HepG2 (cell line): ENCODE data around the gene MYO1E. TPM values are rescaled to one million over a fixed set of nuclear protein-coding genes. Genes with fewer than 3 reads are reported as not detected.

Experiments
- ASH2L ChIP-seq: fragments of 300-600, 200-600 bp; sonication (generic); IDR thresholded peaks from 2 replicates; pipeline ENCODE4 v1.7.0; 2017; ENCODE audit warnings: low read depth, mild to moderate bottlenecking, moderate library complexity, mixed read lengths, low read length; ENCODE audit not compliant: insufficient read length
- ATRX ChIP-seq: sonication (generic); formaldehyde crosslinking; IDR thresholded peaks from 2 replicates; pipeline ENCODE4 v1.4.0; 2020; ENCODE audit warnings: missing genetic modification reagents, borderline replicate concordance
- CHCHD3 ChIP-seq: sonication (generic); formaldehyde crosslinking; IDR thresholded peaks from 2 replicates; pipeline ENCODE4 v1.8.0; 2022; ENCODE audit warnings: mild to moderate bottlenecking, missing genetic modification reagents, moderate library complexity
- FOSL2 ChIP-seq: sonication (generic); formaldehyde crosslinking; IDR thresholded peaks from 2 replicates; pipeline ENCODE4 v1.4.0; 2020; ENCODE audit warnings: missing genetic modification reagents
- KLF13 ChIP-seq: sonication (generic); formaldehyde crosslinking; IDR thresholded peaks from 2 replicates; pipeline ENCODE4 v1.4.0; 2020; ENCODE audit warnings: mild to moderate bottlenecking, missing genetic modification reagents
- MED1 ChIP-seq: sonication (generic); formaldehyde crosslinking; IDR thresholded peaks from 2 replicates; pipeline ENCODE4 v1.4.0; 2020; ENCODE audit warnings: missing genetic modification reagents
- SCMH1 ChIP-seq: sonication (generic); formaldehyde crosslinking; IDR thresholded peaks from 2 replicates; pipeline ENCODE4 v1.9.0; 2021; ENCODE audit warnings: missing genetic modification reagents, mild to moderate bottlenecking, borderline replicate concordance
- TAF15 ChIP-seq: fragments of 200-400 bp; formaldehyde crosslinking; IDR thresholded peaks from one replicate; pipeline ENCODE4 v1.6.1; 2018; ENCODE audit warnings: mild to moderate bottlenecking, low read depth, low read length; ENCODE audit not compliant: poor library complexity, severe bottlenecking
- ZBTB7B ChIP-seq: sonication (generic); formaldehyde crosslinking; IDR thresholded peaks from 2 replicates; pipeline ENCODE4 v1.4.0; 2020; ENCODE audit warnings: missing genetic modification reagents
- ZNF629 ChIP-seq: sonication (generic); formaldehyde crosslinking; conservative IDR thresholded peaks from 2 replicates; pipeline ENCODE4 v1.5.0; 2020; ENCODE audit warnings: missing genetic modification reagents
- ZNF724P ChIP-seq: sonication (generic); formaldehyde crosslinking; IDR thresholded peaks from 2 replicates; pipeline ENCODE4 v1.8.0; 2022; ENCODE audit warnings: missing genetic modification reagents, borderline replicate concordance
- ZNF879 ChIP-seq: sonication (generic); formaldehyde crosslinking; IDR thresholded peaks from 2 replicates; pipeline ENCODE4 v1.8.1; 2023; ENCODE audit warnings: missing genetic modification reagents
- polyA plus RNA-seq, 8 experiments: library from polyadenylated mRNA; depleted of rRNA in 3 of 8; stranded (reverse) in 7 of 8; unstranded in 1 of 8; fragments of >200 nt; fragmentation: Illumina TruSeq in 4 of 8; extraction: Trizol in 4 of 8; gene quantifications; 2 replicates each; pipeline versions ENCODE4 v1.2.1 to v1.2.3, GENCODE V29; 2011 to 2016; ENCODE audit warnings: low read depth in 4 of 8, missing spikeins in 1 of 8, mixed read lengths in 1 of 8; ENCODE audit not compliant: insufficient read depth in 1 of 8
- total RNA-seq, 5 experiments: library from RNA; depleted of rRNA; stranded (reverse); fragments of >200 nt; fragmentation: Illumina TruSeq; extraction: Trizol; gene quantifications; 2 replicates each; pipeline ENCODE4 v1.2.3, GENCODE V29; 2016; ENCODE audit warnings: low read depth in 1 of 5
- TF ChIP-seq, protein P1 (sequence below): sonication (generic); formaldehyde crosslinking; IDR thresholded peaks from 2 replicates; pipeline ENCODE4 v1.5.1; 2020; ENCODE audit warnings: mild to moderate bottlenecking, missing genetic modification reagents
- TF ChIP-seq, protein P2 (sequence below): IDR thresholded peaks from 2 replicates; pipeline ENCODE4 v1.6.1; 2012; ENCODE audit warnings: inconsistent platforms
- TF ChIP-seq, protein P3 (sequence below): sonication (generic); formaldehyde crosslinking; IDR thresholded peaks from one replicate; pipeline ENCODE4 v1.5.1; 2020; ENCODE audit warnings: mild to moderate bottlenecking, missing genetic modification reagents; ENCODE audit errors: not compliant biosample characterization

MYO1E gene
- total and polyA plus RNA-seq, 2 of the 13 experiments (the other 11 are each of a cell fraction or from before 2014, with no cell fraction given): 15.7 to 25.1 TPM

DNA sequence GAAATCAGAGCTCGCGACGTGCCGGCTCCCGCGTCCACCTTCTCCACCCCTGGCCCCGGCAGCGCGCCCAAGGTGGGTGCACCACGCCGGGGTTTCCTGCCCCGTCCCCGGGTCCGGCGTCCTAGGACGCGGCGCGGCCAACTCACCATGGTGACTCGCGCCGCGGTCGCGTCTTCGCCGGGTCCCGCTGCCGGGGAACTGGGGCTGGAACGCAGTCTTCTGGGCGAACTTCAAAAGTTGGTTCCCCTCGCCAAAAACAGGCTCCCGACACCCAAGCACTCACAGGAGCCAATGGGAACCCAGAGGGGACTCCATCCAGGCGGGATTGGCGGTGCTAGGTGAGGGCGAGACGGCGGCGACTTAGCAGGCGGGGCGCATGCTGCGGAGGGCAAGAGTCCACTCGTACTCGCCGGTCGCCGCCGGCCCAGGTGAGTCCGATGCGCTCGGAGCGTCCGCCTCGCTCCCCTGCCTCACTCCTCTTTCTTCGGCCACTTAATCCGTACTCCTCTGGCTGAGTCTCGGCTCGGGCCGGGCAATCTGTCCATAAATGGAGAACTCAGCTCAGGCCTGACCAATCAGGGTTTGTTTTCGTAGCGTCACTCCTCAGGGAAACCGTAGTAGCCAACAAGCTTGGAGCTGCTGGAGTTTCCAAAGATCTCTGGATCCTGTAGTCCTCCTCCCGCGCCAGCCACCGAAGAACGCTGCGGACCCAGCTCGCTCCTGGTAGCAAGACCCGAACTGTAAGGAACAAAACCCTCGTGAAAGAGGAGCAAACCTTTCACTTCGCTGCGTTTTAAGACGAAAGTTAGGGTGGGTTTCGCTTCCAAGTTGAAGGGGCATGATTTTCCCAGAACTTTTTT, at the start of gene MYO1E (continued):
- TF ChIP-seq, protein P1, sequence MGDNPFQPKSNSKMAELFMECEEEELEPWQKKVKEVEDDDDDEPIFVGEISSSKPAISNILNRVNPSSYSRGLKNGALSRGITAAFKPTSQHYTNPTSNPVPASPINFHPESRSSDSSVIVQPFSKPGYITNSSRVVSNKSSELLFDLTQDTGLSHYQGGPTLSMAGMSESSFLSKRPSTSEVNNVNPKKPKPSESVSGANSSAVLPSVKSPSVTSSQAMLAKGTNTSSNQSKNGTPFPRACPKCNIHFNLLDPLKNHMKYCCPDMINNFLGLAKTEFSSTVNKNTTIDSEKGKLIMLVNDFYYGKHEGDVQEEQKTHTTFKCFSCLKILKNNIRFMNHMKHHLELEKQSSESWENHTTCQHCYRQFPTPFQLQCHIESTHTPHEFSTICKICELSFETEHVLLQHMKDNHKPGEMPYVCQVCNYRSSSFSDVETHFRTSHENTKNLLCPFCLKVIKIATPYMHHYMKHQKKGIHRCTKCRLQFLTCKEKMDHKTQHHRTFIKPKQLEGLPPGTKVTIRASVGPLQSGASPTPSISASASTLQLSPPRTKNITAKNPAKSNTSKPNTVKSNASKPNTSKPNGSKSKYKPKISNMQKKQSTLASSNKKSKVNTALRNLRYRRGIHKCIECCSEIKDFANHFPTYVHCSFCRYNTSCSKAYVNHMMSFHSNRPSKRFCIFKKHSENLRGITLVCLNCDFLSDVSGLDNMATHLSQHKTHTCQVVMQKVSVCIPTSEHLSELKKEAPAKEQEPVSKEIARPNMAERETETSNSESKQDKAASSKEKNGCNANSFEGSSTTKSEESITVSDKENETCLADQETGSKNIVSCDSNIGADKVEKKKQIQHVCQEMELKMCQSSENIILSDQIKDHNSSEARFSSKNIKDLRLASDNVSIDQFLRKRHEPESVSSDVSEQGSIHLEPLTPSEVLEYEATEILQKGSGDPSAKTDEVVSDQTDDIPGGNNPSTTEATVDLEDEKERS (CRISPR knock-in tag): peak; percentile 88
- peak; percentile 86; the same call in 1 of the 2 replicates for TF ChIP-seq CHCHD3 (CRISPR knock-in tag)
- TF ChIP-seq, protein P2, sequence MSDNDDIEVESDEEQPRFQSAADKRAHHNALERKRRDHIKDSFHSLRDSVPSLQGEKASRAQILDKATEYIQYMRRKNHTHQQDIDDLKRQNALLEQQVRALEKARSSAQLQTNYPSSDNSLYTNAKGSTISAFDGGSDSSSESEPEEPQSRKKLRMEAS: peak; percentile 88
- TF ChIP-seq TAF15: peak; percentile 88
- no peak for TF ChIP-seq ZBTB7B
- peak; percentile 61; the same call in 1 of the 2 replicates for TF ChIP-seq MED1 (CRISPR knock-in tag)
- TF ChIP-seq KLF13 (CRISPR knock-in tag): no peak
- TF ChIP-seq ATRX: no peak
- TF ChIP-seq SCMH1 (CRISPR knock-in tag): no peak
- peak; percentile 86; the same call in 1 of the 2 replicates for TF ChIP-seq ZNF724P
- no peak for TF ChIP-seq ZNF879 (CRISPR knock-in tag)
- TF ChIP-seq, protein P3, sequence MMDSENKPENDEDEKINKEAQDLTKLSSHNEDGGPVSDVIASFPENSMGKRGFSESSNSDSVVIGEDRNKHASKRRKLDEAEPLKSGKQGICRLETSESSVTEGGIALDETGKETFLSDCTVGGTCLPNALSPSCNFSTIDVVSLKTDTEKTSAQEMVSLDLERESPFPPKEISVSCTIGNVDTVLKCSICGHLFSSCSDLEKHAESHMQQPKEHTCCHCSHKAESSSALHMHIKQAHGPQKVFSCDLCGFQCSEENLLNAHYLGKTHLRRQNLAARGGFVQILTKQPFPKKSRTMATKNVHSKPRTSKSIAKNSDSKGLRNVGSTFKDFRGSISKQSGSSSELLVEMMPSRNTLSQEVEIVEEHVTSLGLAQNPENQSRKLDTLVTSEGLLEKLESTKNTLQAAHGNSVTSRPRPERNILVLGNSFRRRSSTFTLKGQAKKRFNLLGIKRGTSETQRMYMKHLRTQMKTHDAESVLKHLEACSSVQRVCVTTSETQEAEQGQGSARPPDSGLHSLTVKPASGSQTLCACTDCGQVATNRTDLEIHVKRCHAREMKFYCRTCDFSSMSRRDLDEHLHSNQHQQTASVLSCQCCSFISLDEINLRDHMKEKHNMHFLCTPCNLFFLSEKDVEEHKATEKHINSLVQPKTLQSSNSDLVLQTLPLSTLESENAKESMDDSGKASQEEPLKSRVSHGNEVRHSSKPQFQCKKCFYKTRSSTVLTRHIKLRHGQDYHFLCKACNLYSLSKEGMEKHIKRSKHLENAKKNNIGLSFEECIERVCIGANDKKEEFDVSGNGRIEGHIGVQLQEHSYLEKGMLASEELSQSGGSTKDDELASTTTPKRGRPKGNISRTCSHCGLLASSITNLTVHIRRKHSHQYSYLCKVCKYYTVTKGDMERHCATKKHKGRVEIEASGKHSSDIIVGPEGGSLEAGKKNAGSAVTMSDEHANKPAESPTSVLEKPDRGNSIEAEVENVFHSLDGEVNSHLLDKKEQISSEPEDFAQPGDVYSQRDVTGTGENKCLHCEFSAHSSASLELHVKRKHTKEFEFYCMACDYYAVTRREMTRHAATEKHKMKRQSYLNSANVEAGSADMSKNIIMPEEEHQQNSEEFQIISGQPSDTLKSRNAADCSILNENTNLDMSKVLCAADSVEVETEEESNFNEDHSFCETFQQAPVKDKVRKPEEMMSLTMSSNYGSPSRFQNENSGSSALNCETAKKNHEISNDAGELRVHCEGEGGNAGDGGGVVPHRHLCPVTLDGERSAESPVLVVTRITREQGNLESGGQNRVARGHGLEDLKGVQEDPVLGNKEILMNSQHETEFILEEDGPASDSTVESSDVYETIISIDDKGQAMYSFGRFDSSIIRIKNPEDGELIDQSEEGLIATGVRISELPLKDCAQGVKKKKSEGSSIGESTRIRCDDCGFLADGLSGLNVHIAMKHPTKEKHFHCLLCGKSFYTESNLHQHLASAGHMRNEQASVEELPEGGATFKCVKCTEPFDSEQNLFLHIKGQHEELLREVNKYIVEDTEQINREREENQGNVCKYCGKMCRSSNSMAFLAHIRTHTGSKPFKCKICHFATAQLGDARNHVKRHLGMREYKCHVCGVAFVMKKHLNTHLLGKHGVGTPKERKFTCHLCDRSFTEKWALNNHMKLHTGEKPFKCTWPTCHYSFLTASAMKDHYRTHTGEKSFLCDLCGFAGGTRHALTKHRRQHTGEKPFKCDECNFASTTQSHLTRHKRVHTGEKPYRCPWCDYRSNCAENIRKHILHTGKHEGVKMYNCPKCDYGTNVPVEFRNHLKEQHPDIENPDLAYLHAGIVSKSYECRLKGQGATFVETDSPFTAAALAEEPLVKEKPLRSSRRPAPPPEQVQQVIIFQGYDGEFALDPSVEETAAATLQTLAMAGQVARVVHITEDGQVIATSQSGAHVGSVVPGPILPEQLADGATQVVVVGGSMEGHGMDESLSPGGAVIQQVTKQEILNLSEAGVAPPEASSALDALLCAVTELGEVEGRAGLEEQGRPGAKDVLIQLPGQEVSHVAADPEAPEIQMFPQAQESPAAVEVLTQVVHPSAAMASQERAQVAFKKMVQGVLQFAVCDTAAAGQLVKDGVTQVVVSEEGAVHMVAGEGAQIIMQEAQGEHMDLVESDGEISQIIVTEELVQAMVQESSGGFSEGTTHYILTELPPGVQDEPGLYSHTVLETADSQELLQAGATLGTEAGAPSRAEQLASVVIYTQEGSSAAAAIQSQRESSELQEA: peak; percentile 84
- TF ChIP-seq ZNF629 (CRISPR knock-in tag): peak; percentile 29; the same call in 1 of the 2 replicates
- TF ChIP-seq FOSL2 (CRISPR knock-in tag): peak; percentile 48; the same call in 1 of the 2 replicates
- peak; percentile 81 for TF ChIP-seq ASH2L
